Esophagus squamous epithelium (tissue), 5 donors: ENCODE results near the gene GRIK3. TPM values are rescaled to one million over a fixed set of nuclear protein-coding genes. Genes with fewer than 3 reads are reported as not detected.

Experiments
- DNase-seq: peaks from one replicate; lab custom pipeline; 2025; lab: John Stamatoyannopoulos, UW
- H3K27ac ChIP-seq, 4 donors: fragments of 200-600 bp; sonication (generic); one replicate each; pipeline ENCODE4 v1.5.1; 2016 to 2019; ENCODE audit warnings: mild to moderate bottlenecking in 1 of 4
- H3K27me3 ChIP-seq, 4 donors: fragments of 200-600 bp; sonication (generic); 1 replicate in 3 of 4; 2 replicates in 1 of 4; pipeline versions ENCODE4 v1.5.1 to v1.6.0; 2017 to 2021; ENCODE audit warnings: antibody characterized with exemption in 1 of 4
- H3K36me3 ChIP-seq, 3 donors: fragments of 200-600 bp; sonication (generic); one replicate each; pipeline ENCODE4 v1.5.1; 2016 to 2019
- H3K4me1 ChIP-seq, 3 donors: fragments of 200-600 bp; sonication (generic); one replicate each; pipeline ENCODE4 v1.5.1; 2017 to 2019
- H3K4me3 ChIP-seq, 4 donors: fragments of 200-600 bp; sonication (generic); 1 replicate in 3 of 4; 2 replicates in 1 of 4; pipeline ENCODE4 v1.5.1; 2016 to 2019; ENCODE audit warnings: mild to moderate bottlenecking in 2 of 4, moderate library complexity in 1 of 4
- H3K9me3 ChIP-seq, 3 donors: fragments of 200-600 bp; sonication (generic); one replicate each; pipeline ENCODE4 v1.5.1; 2016 to 2019
- POLR2A ChIP-seq, 4 donors: fragments of 450-650 bp; IDR thresholded peaks; one replicate each; pipeline ENCODE4 v1.6.1; 2017; ENCODE audit warnings: antibody characterized with exemption in 4 of 4, mild to moderate bottlenecking in 4 of 4, moderate library complexity in 3 of 4
- WGBS, 2 donors: methylation state at CpG; one replicate each; pipeline ENCODE4 v1.1.5; 2018; 5-methylcytosine and 5-hydroxymethylcytosine counted together
- intact Hi-C: fragments of 100-400 bp; cut with DNase I; formaldehyde crosslinking; loops from one replicate; pipeline ENCODE4 v1.15.0; 2022
- total RNA-seq, 4 donors: library from RNA; depleted of rRNA; stranded (reverse); fragments of >200 nt; gene quantifications; one replicate each; pipeline ENCODE4 v1.1.0, GENCODE V29; 2016
- TF ChIP-seq, protein P1 (sequence below), 6 experiments: fragments of 450-650 bp in 4 of 6; fragments of 200-600 bp in 2 of 6; sonication (generic) in 2 of 6; IDR thresholded peaks; one replicate each; pipeline ENCODE4 v1.5.1; 2016 to 2019; ENCODE audit warnings: antibody characterized with exemption in 6 of 6, mild to moderate bottlenecking in 4 of 6, moderate library complexity in 4 of 6
- donor health status: DM: yes; HTN: yes; CAD: no.

The GRIK3 gene
- total RNA-seq, 4 donors from 2014 or later = 0.11 to 0.38 (median 0.21) TPM; not detected in 1

DNA sequence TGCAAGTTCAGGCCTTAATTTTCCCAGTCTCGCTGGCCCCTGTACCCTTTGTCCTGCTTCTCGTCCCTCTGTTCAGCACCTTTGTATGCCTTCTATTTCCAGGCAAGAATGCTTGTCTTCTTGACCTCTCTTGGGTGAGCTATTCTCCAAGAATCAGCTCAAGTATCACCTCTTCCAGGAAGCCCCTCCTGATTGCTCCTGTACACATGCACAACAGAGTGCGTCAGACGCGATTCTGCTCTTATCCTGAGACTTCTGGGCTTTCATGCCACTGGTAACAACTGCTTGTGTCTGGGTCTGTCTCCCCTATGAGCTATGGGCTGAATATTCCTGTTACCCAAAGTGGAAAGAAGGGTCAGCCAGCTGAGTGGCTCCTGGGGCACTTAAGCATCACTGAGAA is 170.8 kb downstream of the GRIK3 start:
- no peaks in the 10 kb centered on the region for H3K4me1 ChIP-seq
- WGBS, 2 donors = 83 to 85% methylated on average over 3 to 5 of the region's 5 CpGs
- intact Hi-C loops = no loop called here
- no peak overlapping the region for H3K4me3 ChIP-seq
- TF ChIP-seq POLR2A (IDR thresholded peaks at IDR 0.05) = no peak
- TF ChIP-seq, protein P1, sequence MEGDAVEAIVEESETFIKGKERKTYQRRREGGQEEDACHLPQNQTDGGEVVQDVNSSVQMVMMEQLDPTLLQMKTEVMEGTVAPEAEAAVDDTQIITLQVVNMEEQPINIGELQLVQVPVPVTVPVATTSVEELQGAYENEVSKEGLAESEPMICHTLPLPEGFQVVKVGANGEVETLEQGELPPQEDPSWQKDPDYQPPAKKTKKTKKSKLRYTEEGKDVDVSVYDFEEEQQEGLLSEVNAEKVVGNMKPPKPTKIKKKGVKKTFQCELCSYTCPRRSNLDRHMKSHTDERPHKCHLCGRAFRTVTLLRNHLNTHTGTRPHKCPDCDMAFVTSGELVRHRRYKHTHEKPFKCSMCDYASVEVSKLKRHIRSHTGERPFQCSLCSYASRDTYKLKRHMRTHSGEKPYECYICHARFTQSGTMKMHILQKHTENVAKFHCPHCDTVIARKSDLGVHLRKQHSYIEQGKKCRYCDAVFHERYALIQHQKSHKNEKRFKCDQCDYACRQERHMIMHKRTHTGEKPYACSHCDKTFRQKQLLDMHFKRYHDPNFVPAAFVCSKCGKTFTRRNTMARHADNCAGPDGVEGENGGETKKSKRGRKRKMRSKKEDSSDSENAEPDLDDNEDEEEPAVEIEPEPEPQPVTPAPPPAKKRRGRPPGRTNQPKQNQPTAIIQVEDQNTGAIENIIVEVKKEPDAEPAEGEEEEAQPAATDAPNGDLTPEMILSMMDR (IDR thresholded peaks at IDR 0.05) = no peak
- H3K27ac ChIP-seq = no peak overlapping the region
- H3K9me3 ChIP-seq = no peaks in the 10 kb centered on the region
- no peaks in the 10 kb centered on the region for H3K36me3 ChIP-seq
- H3K27me3 ChIP-seq = peaks cover 0 to 66% (median 0%) of the 10 kb centered on the region in 4 donors
- DNase-seq = no peak

DNA sequence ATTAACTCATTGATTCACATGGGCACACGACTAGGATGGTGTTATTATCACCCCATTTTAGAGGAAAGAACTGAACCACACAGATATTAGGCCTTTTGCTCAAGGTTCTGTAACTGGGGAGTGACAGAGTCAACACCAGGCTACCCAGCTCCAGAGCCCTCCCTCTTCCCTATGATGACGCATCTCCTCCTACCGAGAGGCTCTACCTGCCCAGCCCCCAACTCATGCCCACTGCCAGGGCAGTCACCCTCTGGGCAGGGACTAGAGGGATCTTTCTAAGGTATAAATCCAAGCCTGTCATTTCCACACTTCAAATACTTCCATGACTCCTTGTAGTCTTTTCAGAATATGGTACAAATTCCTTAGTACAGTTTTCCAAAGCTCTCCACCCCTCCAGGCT is 171.3 kb downstream of the GRIK3 start:
- intact Hi-C loops = no loop called here
- Histone ChIP-seq H3K36me3 (no peaks in the 10 kb centered on the region), H3K27ac (no peak overlapping the region), H3K4me1 (no peaks in the 10 kb centered on the region), H3K27me3 (peaks cover 0 to 65% (median 0%) of the 10 kb centered on the region in 4 donors), H3K4me3 (no peak overlapping the region), H3K9me3 (no peaks in the 10 kb centered on the region)
- no peak for TF ChIP-seq POLR2A (IDR thresholded peaks at IDR 0.05)
- TF ChIP-seq, protein P1 (IDR thresholded peaks at IDR 0.05) = no peak
- 24 to 26% methylated on average over 3 of the region's 3 CpGs for WGBS, 2 donors
- DNase-seq = no peak

DNA sequence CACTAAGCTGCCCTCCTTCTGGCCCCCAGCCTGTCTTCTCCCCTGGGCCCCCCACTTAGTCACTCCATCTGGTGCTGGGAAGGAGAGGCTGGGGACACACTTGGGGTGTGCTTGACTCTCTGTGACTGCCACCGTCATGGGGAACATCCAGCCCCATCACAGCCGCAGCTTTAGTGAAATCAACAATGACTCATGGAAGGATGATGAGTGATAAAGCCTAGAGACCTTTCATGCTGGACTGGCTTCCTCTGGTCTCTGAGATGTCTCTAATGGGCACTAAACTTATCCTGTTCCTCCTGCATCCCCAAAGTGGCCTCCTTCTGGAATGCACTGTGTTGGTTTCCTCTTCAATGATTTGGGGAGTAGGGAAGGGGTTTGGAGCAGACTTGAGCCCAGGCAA is 172.9 kb downstream of the GRIK3 start:
- intact Hi-C loops = no loop called here
- 71% methylated on average over 1 of the region's 2 CpGs; no CpG with 5 or more reads in 1 of the 2 donors for WGBS, 2 donors

DNA sequence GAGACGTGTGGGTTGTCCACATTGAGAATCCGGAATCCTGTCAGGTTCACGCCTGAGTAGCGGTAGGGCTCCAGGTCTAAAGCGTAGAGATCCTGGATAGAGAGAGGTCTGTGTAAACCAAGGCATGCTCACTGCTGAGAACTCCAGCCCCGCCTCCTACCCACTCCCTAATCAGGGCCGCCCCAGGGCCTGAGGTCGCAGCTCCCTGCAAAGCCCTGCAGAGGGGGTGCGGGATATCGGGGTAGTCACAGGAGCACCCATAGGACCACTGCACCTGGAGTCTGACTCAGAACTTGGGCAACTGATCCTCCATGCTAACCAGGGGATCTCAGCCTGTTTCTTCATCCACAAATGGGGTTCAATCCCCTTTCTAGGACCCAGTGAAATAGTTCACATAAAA is 174.4 kb downstream of the GRIK3 start:
- peaks cover 0 to 78% (median 0%) of the 10 kb centered on the region in 4 donors for H3K27me3 ChIP-seq
- no peak for DNase-seq
- TF ChIP-seq, protein P1 (IDR thresholded peaks at IDR 0.05) = no peak
- no peak for TF ChIP-seq POLR2A (IDR thresholded peaks at IDR 0.05)
- H3K4me3 ChIP-seq = no peak overlapping the region
- intact Hi-C loops = no loop called here
- WGBS, 2 donors = 43 to 77% methylated on average over 1 to 2 of the region's 10 CpGs
- no peaks in the 10 kb centered on the region for H3K4me1 ChIP-seq
- no peaks in the 10 kb centered on the region for H3K36me3 ChIP-seq
- H3K9me3 ChIP-seq = no peaks in the 10 kb centered on the region
- H3K27ac ChIP-seq = no peak overlapping the region

More for the DNA sequence above, 172.9 kb downstream of the GRIK3 start:
- Histone ChIP-seq H3K27ac (no peak overlapping the region), H3K27me3 (peaks cover 0 to 69% (median 0%) of the 10 kb centered on the region in 4 donors), H3K4me3 (no peak overlapping the region), H3K36me3 (no peaks in the 10 kb centered on the region), H3K4me1 (no peaks in the 10 kb centered on the region), H3K9me3 (no peaks in the 10 kb centered on the region)
- TF ChIP-seq POLR2A (IDR thresholded peaks at IDR 0.05) = no peak
- TF ChIP-seq, protein P1 (IDR thresholded peaks at IDR 0.05) = no peak
- DNase-seq = no peak

DNA sequence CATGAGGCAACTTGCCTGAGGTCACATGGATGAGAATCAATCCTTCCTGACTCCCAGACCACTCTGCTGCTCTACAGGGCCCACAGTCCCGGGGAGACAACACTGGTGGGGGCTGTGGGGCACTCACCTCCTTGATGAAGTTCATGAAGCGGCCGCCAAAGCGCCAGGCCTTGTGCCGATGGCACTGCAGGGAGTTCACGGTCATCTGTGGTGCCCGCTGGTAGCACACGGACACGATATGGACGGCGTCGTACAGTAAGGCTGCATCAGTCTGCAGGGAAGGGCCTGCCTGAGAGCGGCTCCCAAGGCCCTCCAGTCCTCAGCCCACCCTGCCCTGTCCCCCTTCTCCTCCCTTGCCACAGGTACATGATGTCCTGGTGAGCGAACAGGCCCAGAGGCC is 175.3 kb downstream of the GRIK3 start:
- Histone ChIP-seq H3K4me1 (no peaks in the 10 kb centered on the region), H3K36me3 (no peaks in the 10 kb centered on the region), H3K27me3 (peaks cover 0 to 88% (median 0%) of the 10 kb centered on the region in 4 donors), H3K27ac (no peak overlapping the region), H3K9me3 (no peaks in the 10 kb centered on the region), H3K4me3 (no peak overlapping the region)
- WGBS, 2 donors = 80 to 97% methylated on average over 1 to 10 of the region's 14 CpGs
- TF ChIP-seq POLR2A (IDR thresholded peaks at IDR 0.05) = no peak
- TF ChIP-seq, protein P1 (IDR thresholded peaks at IDR 0.05) = no peak
- no peak for DNase-seq
- intact Hi-C loops = no loop called here
